Mesendoderm (in vitro differentiated cells): ENCODE data around the gene NDUFA6.

Experiments
- DNase-seq: peaks from one replicate; pipeline ENCODE4 v3.0.0; 2013
- H2AK5ac ChIP-seq: 2 replicates; pipeline ENCODE4 v1.6.1; 2013; ENCODE audit warnings: low read length, inconsistent platforms
- H2BK120ac ChIP-seq: 2 replicates; pipeline ENCODE4 v1.6.1; 2013; ENCODE audit warnings: low read depth, mild to moderate bottlenecking, low read length, moderate library complexity, mixed read lengths
- H2BK15ac ChIP-seq: replicated peaks from 2 replicates; pipeline ENCODE4 v1.6.1; 2013; ENCODE audit warnings: low read depth, mild to moderate bottlenecking, moderate library complexity
- H2BK5ac ChIP-seq: 2 replicates; pipeline ENCODE4 v1.6.1; 2013; ENCODE audit warnings: low read length, inconsistent platforms
- H3K18ac ChIP-seq: 2 replicates; pipeline ENCODE4 v1.6.1; 2013; ENCODE audit warnings: mild to moderate bottlenecking, low read length, mixed read lengths
- H3K23ac ChIP-seq: one replicate; pipeline ENCODE4 v1.6.1; 2013; ENCODE audit warnings: low read length
- H3K27ac ChIP-seq: 2 replicates; pipeline ENCODE4 v1.5.1; 2013; ENCODE audit warnings: low read depth, mild to moderate bottlenecking, inconsistent platforms, low read length, moderate library complexity
- H3K27me3 ChIP-seq: 2 replicates; pipeline ENCODE4 v1.6.1; 2013; ENCODE audit warnings: low read length, control low read depth, mild to moderate bottlenecking, inconsistent platforms; ENCODE audit not compliant: insufficient read depth, poor library complexity
- H3K36me3 ChIP-seq: 2 replicates; pipeline ENCODE4 v1.6.1; 2013; ENCODE audit warnings: low read length, inconsistent platforms; ENCODE audit not compliant: control insufficient read depth, insufficient read depth
- H3K4ac ChIP-seq: one replicate; pipeline ENCODE4 v1.6.1; 2013; ENCODE audit warnings: low read depth, mild to moderate bottlenecking, low read length, moderate library complexity
- H3K4me1 ChIP-seq: 2 replicates; pipeline ENCODE4 v1.6.1; 2013; ENCODE audit warnings: low read depth, low read length, inconsistent platforms; ENCODE audit not compliant: control insufficient read depth
- H3K4me2 ChIP-seq: 2 replicates; pipeline ENCODE4 v1.6.1; 2013; ENCODE audit warnings: low read length
- H3K4me3 ChIP-seq: 2 replicates; pipeline ENCODE4 v1.5.1; 2013; ENCODE audit warnings: mild to moderate bottlenecking, low read length
- H3K56ac ChIP-seq: one replicate; pipeline ENCODE4 v1.6.1; 2013; ENCODE audit warnings: low read length
- H3K79me1 ChIP-seq: 2 replicates; pipeline ENCODE4 v1.6.1; 2013; ENCODE audit warnings: low read length, inconsistent platforms
- H3K79me2 ChIP-seq: 2 replicates; pipeline ENCODE4 v1.6.1; 2013; ENCODE audit warnings: mild to moderate bottlenecking, low read length; ENCODE audit not compliant: control insufficient read depth, insufficient read depth
- H3K9ac ChIP-seq: 2 replicates; pipeline ENCODE4 v1.6.1; 2013; ENCODE audit warnings: low read length, inconsistent platforms
- H4K5ac ChIP-seq: one replicate; pipeline ENCODE4 v1.6.1; 2013; ENCODE audit warnings: low read length
- H4K8ac ChIP-seq: one replicate; pipeline ENCODE4 v1.6.1; 2013; ENCODE audit warnings: low read depth, mild to moderate bottlenecking, control low read depth, low read length, moderate library complexity
- WGBS: extraction: QIAGEN DNeasy Blood & Tissue Kit; methylation state at CpG from one replicate; pipeline ENCODE4 v1.1.7; 2013; ENCODE audit warnings: low lambda C conversion rate, missing lambda C conversion rate; ENCODE audit not compliant: insufficient coverage; ENCODE audit errors: extremely low coverage; 5-methylcytosine and 5-hydroxymethylcytosine counted together

Gene NDUFA6

GRCh38 chr22:42084874-42085273 lies 5.7 kb downstream of the NDUFA6 start:
- Histone ChIP-seq H3K18ac (no peak overlapping the region), H3K36me3 (peaks cover 9% of the 10 kb centered on the region), H3K56ac (no peak overlapping the region), H3K27me3 (no peaks in the 10 kb centered on the region), H2BK15ac (no peak overlapping the region), H4K5ac (no peak overlapping the region), H3K23ac (no peak overlapping the region), H3K79me2 (peaks cover 12% of the 10 kb centered on the region), H3K4me3 (no peak overlapping the region), H2AK5ac (no peak overlapping the region), H3K4ac (no peak overlapping the region), H3K4me2 (no peak overlapping the region), H3K4me1 (peaks cover 2% of the 10 kb centered on the region), H3K9ac (no peak overlapping the region), H2BK5ac (no peak overlapping the region), H3K79me1 (peaks cover 10% of the 10 kb centered on the region), H2BK120ac (no peak overlapping the region), H3K27ac (no peak overlapping the region), H4K8ac (no peak overlapping the region)
- no peak for DNase-seq
- WGBS = no CpG with 5 or more reads among the region's 8 CpGs

- no peak overlapping the region for H3K23ac ChIP-seq
- H3K4ac ChIP-seq = no peak overlapping the region
- peaks cover 2% of the 10 kb centered on the region for H3K79me1 ChIP-seq
- no peak overlapping the region for H4K5ac ChIP-seq
- peaks cover 2% of the 10 kb centered on the region for H3K79me2 ChIP-seq
- no peak overlapping the region for H2BK120ac ChIP-seq
- no peak overlapping the region for H4K8ac ChIP-seq
- no peak for DNase-seq
- no peak overlapping the region for H3K56ac ChIP-seq
- WGBS = no CpG with 5 or more reads among the region's 4 CpGs
- no peak overlapping the region for H2BK15ac ChIP-seq
- H2BK5ac ChIP-seq = no peak overlapping the region
- no peaks in the 10 kb centered on the region for H3K27me3 ChIP-seq
- no peak overlapping the region for H2AK5ac ChIP-seq
- no peak overlapping the region for H3K9ac ChIP-seq
- peaks cover 9% of the 10 kb centered on the region for H3K36me3 ChIP-seq
- no peak overlapping the region for H3K4me3 ChIP-seq
- no peak overlapping the region for H3K18ac ChIP-seq
- no peak overlapping the region for H3K27ac ChIP-seq
- H3K4me1 ChIP-seq = peaks cover 2% of the 10 kb centered on the region
- H3K4me2 ChIP-seq = no peak overlapping the region
Measured at GRCh38 chr22:42083119-42083518, 7.5 kb downstream of the NDUFA6 start.

- H3K4me1 ChIP-seq = peaks cover 2% of the 10 kb centered on the region
- peak; percentile 25 for DNase-seq
- no peak overlapping the region for H2BK5ac ChIP-seq
- peak overlapping the region; percentile 32 for H3K4me3 ChIP-seq
- no peak overlapping the region for H2BK15ac ChIP-seq
- H3K27ac ChIP-seq = no peak overlapping the region
- no peak overlapping the region for H4K5ac ChIP-seq
- H3K79me2 ChIP-seq = peaks cover 2% of the 10 kb centered on the region
- no peak overlapping the region for H4K8ac ChIP-seq
- no peaks in the 10 kb centered on the region for H3K36me3 ChIP-seq
- H2AK5ac ChIP-seq = no peak overlapping the region
- H3K79me1 ChIP-seq = no peaks in the 10 kb centered on the region
- H2BK120ac ChIP-seq = no peak overlapping the region
- H3K4ac ChIP-seq = no peak overlapping the region
- H3K4me2 ChIP-seq = peak overlapping the region; percentile 82
- no CpG with 5 or more reads among the region's 14 CpGs for WGBS
- H3K23ac ChIP-seq = no peak overlapping the region
- peak overlapping the region; percentile 73 for H3K56ac ChIP-seq
- peak overlapping the region; percentile 46 for H3K9ac ChIP-seq
- no peak overlapping the region for H3K18ac ChIP-seq
- no peaks in the 10 kb centered on the region for H3K27me3 ChIP-seq
Measured at GRCh38 chr22:42080287-42080686, 10.3 kb downstream of the NDUFA6 start.

GRCh38 chr22:42079319-42080251 lies 11.0 kb downstream of the NDUFA6 start, which contains the start of gene SMDT1:
TSS of gene SMDT1 (plus strand) at chr22:42079700. CDS start at chr22:42079769, 69 bp downstream.
- Histone ChIP-seq H3K79me2 (peaks cover 2% of the 10 kb centered on the region), H2AK5ac (no peak within 1 kb of the TSS), H3K79me1 (no peaks in the 10 kb centered on the region), H3K36me3 (no peaks in the 10 kb centered on the region), H4K5ac (no peak within 1 kb of the TSS), H3K9ac (peak within 1 kb of the TSS; percentile 80), H3K56ac (peak within 1 kb of the TSS; percentile 94), H3K27ac (peak within 1 kb of the TSS; percentile 47), H3K27me3 (no peaks in the 10 kb centered on the region), H3K4me2 (peak within 1 kb of the TSS; percentile 82), H4K8ac (peak within 1 kb of the TSS; percentile 65), H3K23ac (no peak within 1 kb of the TSS), H3K4me3 (peak within 1 kb of the TSS; percentile 66), H2BK5ac (no peak within 1 kb of the TSS), H3K4me1 (peaks cover 3% of the 10 kb centered on the region), H3K4ac (peak within 1 kb of the TSS; percentile 89), H2BK15ac (no peak within 1 kb of the TSS), H3K18ac (peak within 1 kb of the TSS; percentile 77), H2BK120ac (no peak within 1 kb of the TSS)
- DNase-seq = peak; percentile 99
- no CpG with 5 or more reads among the region's 71 CpGs for WGBS

- no peak overlapping the region for H4K5ac ChIP-seq
- peak overlapping the region; percentile 53 for H3K4me2 ChIP-seq
- no peak overlapping the region for H2BK15ac ChIP-seq
- H2AK5ac ChIP-seq = no peak overlapping the region
- peaks cover 2% of the 10 kb centered on the region for H3K79me2 ChIP-seq
- H3K4me3 ChIP-seq = peak overlapping the region; percentile 20
- H3K56ac ChIP-seq = peak overlapping the region; percentile 94
- peak overlapping the region; percentile 89 for H3K4ac ChIP-seq
- H3K23ac ChIP-seq = no peak overlapping the region
- no peaks in the 10 kb centered on the region for H3K79me1 ChIP-seq
- no peak overlapping the region for H2BK5ac ChIP-seq
- H3K18ac ChIP-seq = peak overlapping the region; percentile 77
- H3K9ac ChIP-seq = peak overlapping the region; percentile 80
- peaks cover 3% of the 10 kb centered on the region for H3K4me1 ChIP-seq
- WGBS = no CpG with 5 or more reads among the region's 24 CpGs
- peak overlapping the region; percentile 65 for H4K8ac ChIP-seq
- DNase-seq = no peak
- no peaks in the 10 kb centered on the region for H3K36me3 ChIP-seq
- peak overlapping the region; percentile 45 for H3K27ac ChIP-seq
- no peaks in the 10 kb centered on the region for H3K27me3 ChIP-seq
- no peak overlapping the region for H2BK120ac ChIP-seq
Measured at GRCh38 chr22:42078469-42079318, 11.9 kb downstream of the NDUFA6 start.
